Keratinocyte (primary cell): ENCODE data around the gene OR56A3.

Experiments used
- CTCF ChIP-seq, 3 experiments: IDR thresholded peaks in 1 of 3; conservative IDR thresholded peaks in 1 of 3; optimal IDR thresholded peaks in 1 of 3; 2 replicates in 2 of 3; 3 replicates in 1 of 3; pipeline versions ENCODE3 to v1.5.1; 2011; ENCODE audit warnings: low read length in 3 of 3, mild to moderate bottlenecking in 3 of 3, moderate library complexity in 2 of 3, control low read depth in 1 of 3, inconsistent platforms in 1 of 3; ENCODE audit not compliant: insufficient read depth in 2 of 3; ENCODE audit errors: extremely low read depth in 1 of 3
- EZH2 ChIP-seq: IDR thresholded peaks from one replicate; pipeline ENCODE4 v1.6.1; 2012; ENCODE audit warnings: inconsistent platforms, mild to moderate bottlenecking, low read length, moderate library complexity

GRCh38 chr11:5923794-5924193 is 18.3 kb upstream of the OR56A3 start:
- TF ChIP-seq CTCF (optimal IDR thresholded peaks at IDR 0.05 in 1 of 3, IDR thresholded peaks at IDR 0.05 in 1 of 3, conservative IDR thresholded peaks at IDR 0.05 in 1 of 3; ENCODE audit: extremely low read depth in 1 of 3, insufficient read depth in 2 of 3, low read length in 3 of 3) (no peak), EZH2 (no peak)
